Astrocyte (in vitro differentiated cells and primary cell): ENCODE results near the gene MYO16.

Source experiments
- EZH2 ChIP-seq: IDR thresholded peaks from 2 replicates; pipeline ENCODE4 v1.6.1; 2012; ENCODE audit warnings: mild to moderate bottlenecking, low read length, inconsistent platforms; ENCODE audit not compliant: insufficient read depth
- TF ChIP-seq, protein P1 (sequence below): IDR thresholded peaks from 2 replicates; pipeline ENCODE4 v1.5.1; 2011; ENCODE audit warnings: low read depth, mild to moderate bottlenecking, inconsistent platforms, low read length, moderate library complexity; ENCODE audit not compliant: insufficient read depth

GRCh38 chr13:109095126-109095525 lies 465.7 kb downstream of the MYO16 start:
- TF ChIP-seq, protein P1, sequence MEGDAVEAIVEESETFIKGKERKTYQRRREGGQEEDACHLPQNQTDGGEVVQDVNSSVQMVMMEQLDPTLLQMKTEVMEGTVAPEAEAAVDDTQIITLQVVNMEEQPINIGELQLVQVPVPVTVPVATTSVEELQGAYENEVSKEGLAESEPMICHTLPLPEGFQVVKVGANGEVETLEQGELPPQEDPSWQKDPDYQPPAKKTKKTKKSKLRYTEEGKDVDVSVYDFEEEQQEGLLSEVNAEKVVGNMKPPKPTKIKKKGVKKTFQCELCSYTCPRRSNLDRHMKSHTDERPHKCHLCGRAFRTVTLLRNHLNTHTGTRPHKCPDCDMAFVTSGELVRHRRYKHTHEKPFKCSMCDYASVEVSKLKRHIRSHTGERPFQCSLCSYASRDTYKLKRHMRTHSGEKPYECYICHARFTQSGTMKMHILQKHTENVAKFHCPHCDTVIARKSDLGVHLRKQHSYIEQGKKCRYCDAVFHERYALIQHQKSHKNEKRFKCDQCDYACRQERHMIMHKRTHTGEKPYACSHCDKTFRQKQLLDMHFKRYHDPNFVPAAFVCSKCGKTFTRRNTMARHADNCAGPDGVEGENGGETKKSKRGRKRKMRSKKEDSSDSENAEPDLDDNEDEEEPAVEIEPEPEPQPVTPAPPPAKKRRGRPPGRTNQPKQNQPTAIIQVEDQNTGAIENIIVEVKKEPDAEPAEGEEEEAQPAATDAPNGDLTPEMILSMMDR: no peak
- TF ChIP-seq EZH2: no peak
